HG02973 (cell line): ENCODE results near the gene EPHA10.
"Not testable (repeated sequence)": the region's sequence is repeated elsewhere in the genome, so short reads cannot be mapped to it uniquely, and the experiment has no call there.

ENCODE experiments used
- ATAC-seq: cut with Tn5 transposase; IDR thresholded peaks from one replicate; pipeline ENCODE4 v1.9.1; 2021; ENCODE audit warnings: moderate library complexity; ENCODE audit not compliant: unreplicated experiment

EPHA10 gene

GRCh38 chr1:37718181-37718900 lies 46.6 kb downstream of the EPHA10 start:
- no peak for ATAC-seq

DNA sequence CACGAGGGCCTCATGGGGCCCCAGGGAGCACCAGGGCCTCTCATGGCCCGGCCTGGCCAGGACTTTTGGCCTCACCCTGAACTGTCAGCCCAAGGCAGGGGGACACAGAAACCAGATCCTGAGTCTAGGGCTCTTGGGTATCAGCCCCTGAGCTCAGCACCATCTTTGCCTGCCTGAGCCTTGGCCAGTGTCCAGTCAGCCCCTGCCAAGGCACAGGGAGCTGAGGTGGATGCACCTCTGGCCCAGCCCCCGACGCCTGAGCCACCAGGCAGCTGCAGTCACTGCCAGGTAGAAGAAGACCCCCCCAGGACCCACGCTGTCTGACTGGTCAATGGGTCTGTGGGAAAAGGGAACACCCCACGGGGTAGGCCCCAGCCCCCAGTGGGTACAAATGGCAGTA lies 47.3 kb downstream of the EPHA10 start:
- ATAC-seq, result no peak

GRCh38 chr1:37716321-37716720 lies 48.6 kb downstream of the EPHA10 start:
- no peak for ATAC-seq

GRCh38 chr1:37714689-37715088 lies 50.2 kb downstream of the EPHA10 start:
- ATAC-seq, result no peak

- no peak for ATAC-seq
Observed at GRCh38 chr1:37714226-37714625, 50.7 kb downstream of the EPHA10 start.

DNA sequence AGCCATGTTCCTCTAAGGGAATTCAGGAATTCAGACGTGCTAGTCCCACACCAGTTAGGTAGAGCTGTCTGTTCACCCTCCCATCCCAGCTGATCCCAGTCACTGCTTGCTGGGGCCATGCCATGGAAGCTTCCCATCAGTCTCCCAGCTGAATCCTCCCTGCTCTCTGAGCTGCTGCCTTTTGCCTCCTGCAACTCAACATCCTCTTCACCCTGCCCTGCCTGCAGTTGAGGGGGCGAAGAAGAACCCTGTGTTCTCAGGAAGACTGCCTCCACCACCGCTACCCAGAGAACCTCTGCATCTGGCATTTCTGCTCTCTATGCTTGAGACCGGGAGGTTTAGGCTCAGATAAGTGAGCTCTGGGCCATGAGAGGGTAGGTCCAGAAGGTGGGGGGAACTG lies 56.4 kb downstream of the EPHA10 start:
- no peak for ATAC-seq

GRCh38 chr1:37705399-37705798 lies 59.5 kb downstream of the EPHA10 start:
- no peak for ATAC-seq

GRCh38 chr1:37704966-37705365 lies 60.0 kb downstream of the EPHA10 start:
- ATAC-seq, result no peak

- ATAC-seq, result no peak
Observed at GRCh38 chr1:37703061-37703460, 61.9 kb downstream of the EPHA10 start.

DNA sequence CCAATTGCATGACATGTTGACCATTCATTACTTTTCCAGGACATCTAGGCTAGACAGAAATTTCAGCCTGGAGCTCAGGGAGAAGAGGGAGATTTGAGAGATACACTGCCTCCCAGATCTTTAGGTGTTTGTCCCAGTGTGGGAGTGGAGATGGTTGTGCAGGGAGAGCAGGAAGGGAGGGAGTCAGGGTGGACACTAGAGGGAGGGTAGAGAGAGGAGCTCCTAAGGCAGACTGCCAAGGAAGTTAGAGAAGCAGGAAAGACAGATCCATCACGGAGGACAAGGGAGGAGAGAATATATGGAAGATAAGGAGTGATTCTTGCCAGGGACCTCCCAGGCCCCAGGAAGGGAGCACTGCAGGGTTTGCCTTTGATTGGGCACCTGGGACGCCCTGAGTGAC lies 63.9 kb downstream of the EPHA10 start:
- no peak for ATAC-seq

- ATAC-seq, result no peak
Observed at GRCh38 chr1:37699147-37699546, 65.8 kb downstream of the EPHA10 start.

- no peak for ATAC-seq
Observed at GRCh38 chr1:37697737-37698136, 67.2 kb downstream of the EPHA10 start.

DNA sequence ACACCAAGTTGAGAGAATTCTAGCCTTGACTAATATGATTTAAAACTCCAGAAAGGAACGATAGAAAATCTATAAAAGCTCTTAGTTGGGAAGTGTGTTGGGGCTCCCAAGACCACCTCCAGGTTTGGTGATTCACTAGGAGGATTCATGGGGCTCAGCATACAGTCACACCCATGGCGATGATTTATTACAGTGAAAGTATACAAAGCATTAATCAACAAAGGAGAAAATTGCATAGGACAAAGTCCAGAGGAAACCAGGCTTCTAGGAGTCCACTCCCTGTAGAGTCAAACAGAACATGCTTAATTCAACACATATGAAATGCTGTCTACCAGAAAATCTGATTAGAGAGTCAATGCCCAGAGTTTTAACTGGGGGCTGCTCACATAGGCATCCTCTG lies 67.8 kb downstream of the EPHA10 start:
- ATAC-seq, result no peak

DNA sequence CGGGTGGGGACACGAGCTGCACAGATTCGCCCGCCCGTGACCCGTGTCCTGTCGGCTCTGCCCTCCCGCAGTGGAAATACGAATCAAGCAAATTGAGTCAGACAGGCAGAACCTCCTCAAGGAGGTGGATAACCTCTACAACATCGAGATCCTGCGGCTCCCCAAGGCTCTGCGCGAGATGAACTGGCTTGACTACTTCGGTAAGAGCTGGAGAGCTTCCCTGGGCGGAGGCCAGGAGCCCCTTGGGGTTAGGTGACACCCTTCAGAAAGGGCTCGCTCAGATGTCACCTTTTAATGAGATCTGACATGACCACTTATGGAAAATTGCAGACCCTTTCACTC lies 72.1 kb downstream of the EPHA10 start:
- no peak for ATAC-seq

DNA sequence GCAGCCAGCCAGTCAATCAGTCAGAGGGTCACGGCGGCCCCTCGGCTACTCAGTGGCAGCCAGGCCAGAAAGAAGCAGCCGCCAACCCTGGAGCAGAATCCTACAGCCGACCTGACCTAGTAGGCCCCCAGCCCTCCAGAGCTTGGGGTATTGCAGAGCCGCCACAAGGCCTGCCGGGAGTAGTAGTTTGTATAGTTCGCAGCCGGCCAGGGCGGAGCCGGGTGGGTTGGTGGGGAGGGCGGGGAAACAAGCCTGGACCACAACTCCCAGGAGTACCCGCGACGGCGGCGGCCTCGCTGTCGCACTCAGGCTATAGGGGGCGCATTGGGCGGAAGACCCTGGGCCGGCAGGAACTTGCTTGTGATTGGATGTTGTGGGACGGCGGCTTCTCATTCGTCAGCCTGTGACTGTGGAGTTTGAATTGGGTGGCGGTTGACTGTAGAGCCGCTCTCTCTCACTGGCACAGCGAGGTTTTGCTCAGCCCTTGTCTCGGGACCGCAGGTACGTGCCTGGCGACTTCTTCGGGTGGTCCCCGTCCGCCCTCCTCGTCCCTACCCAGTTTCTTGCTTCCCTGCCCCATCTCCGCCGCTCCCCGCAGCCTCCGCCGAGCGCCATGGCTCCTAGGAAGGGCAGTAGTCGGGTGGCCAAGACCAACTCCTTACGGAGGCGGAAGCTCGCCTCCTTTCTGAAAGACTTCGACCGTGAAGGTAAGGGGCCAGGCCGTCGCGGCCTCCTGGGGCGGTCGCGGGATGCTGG lies 72.7 kb downstream of the EPHA10 start, which contains the start of gene CDCA8:
Gene CDCA8, plus strand, starts transcription at position 439 of the 756 bp plus-strand sequence. Its CDS starts 175 bp downstream, at position 614.
- peak; percentile 70 for ATAC-seq

DNA sequence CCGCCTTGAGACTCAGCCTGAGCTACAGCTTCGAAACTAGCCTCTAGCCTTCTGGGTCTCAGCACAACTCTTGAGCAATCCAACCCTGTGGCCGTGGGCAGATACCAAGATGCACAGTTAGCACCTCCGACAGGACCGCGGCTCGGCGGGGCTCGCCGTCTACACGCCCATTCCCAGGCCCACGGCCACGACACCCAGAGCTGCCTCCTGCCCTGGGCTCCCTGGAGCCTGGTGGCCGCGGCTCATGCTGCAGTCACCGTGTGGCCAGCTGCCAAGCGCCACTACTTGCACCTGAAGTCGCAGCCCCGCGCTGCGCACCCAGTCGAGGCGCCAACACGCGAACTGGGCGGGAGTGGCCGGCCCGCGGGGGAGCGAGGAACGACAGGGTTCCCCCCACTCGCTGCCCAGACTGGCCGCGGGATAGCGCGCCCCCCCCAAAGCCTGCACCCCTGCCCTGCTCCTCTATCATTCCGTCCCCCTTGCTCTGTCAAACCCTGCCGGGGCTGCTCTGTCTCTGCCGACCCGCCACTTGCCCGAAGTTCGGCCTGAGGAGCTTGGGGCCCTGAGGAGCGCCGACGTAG lies 73.3 kb downstream of the EPHA10 start:
- ATAC-seq, result peak; percentile 4

DNA sequence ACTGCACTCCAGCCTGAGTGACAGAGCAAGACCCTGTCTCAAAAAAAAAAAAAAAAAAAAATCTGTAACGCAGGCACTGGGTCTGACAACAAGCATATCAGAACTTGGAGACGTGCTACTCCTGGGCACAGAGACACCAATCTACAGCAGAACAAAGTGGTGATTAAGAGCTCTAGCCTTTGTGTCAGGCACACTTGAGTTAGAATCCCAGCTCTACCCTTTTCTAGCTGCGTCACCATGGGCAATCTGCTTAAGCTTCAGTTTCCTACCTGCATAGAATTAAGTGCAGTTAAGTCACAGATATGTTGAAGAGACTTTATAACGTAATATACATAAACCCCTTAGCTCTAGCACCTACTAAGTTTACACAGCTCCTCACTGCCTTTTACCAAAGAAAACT lies 76.0 kb downstream of the EPHA10 start:
- ATAC-seq, result no peak

DNA sequence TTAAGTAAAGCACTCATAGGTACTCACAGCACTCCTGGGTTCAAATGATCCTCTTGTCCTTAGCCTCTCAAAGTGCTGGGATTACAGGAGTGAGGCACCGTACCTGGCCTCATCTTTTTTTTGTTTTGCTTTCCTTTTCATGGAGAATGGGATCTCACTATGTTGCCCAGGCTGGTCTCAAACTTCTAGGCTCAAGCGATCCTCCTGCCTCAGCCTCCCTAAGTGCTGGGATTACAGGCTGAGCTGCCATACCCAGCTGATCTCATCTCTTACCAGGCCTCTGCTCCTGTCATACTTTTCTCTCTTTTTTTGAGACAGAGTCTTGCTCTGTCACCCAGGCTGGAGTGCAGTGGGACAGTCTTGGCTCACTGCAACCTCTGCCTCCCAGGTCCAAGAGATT lies 77.2 kb downstream of the EPHA10 start:
- ATAC-seq, result not testable (repeated sequence)

- ATAC-seq, result no peak
Observed at GRCh38 chr1:37685722-37686121, 79.2 kb downstream of the EPHA10 start.

DNA sequence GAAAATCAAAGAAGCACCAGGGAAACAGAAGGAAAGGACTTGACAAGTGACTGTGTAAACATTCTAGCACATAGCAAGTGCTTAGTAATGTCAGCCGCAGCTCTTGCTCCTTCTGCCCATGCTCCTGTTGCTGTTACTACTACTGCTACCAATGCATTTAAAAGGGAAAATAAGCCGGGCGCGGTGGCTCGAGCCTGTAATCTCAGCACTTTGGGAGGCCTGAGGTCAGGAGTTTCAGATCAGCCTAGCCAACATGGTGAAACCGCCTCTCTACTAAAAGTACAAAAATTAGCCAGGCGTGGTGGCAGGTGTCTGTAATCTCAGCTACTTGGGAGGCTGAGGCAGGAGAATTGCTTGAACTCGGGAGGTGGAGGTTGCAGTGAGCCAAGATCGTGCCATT lies 80.7 kb downstream of the EPHA10 start:
- ATAC-seq, result not testable (repeated sequence)

- no peak for ATAC-seq
Observed at GRCh38 chr1:37682334-37682987, 82.5 kb downstream of the EPHA10 start.

DNA sequence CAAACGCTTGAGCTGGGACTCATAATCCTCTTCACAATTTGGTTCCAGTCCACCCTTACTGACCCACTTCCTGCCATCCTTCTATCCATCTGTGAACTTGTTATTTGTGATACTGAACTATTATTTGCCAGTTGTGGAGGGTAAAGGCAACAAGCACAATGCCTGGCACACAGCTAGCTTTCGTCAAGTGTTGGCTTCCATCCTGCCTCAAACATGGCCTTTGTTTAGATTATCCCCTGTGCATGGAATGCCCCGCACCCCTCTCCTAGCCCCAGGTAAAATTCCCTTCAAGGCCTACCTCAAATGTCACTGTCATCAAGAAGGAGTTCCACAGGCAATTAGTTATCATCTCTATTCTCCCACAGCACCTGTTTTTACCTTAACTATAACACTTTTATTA lies 84.0 kb downstream of the EPHA10 start:
- ATAC-seq, result no peak
